ENCODE data around the gene CCR4. TPM values are rescaled to one million over a fixed set of nuclear protein-coding genes. Genes with fewer than 3 reads are reported as not detected.

CCR4 gene
- total and polyA plus RNA-seq, 2 of the 4 experiments (the other 2 are of a cell fraction): not detected

DNA sequence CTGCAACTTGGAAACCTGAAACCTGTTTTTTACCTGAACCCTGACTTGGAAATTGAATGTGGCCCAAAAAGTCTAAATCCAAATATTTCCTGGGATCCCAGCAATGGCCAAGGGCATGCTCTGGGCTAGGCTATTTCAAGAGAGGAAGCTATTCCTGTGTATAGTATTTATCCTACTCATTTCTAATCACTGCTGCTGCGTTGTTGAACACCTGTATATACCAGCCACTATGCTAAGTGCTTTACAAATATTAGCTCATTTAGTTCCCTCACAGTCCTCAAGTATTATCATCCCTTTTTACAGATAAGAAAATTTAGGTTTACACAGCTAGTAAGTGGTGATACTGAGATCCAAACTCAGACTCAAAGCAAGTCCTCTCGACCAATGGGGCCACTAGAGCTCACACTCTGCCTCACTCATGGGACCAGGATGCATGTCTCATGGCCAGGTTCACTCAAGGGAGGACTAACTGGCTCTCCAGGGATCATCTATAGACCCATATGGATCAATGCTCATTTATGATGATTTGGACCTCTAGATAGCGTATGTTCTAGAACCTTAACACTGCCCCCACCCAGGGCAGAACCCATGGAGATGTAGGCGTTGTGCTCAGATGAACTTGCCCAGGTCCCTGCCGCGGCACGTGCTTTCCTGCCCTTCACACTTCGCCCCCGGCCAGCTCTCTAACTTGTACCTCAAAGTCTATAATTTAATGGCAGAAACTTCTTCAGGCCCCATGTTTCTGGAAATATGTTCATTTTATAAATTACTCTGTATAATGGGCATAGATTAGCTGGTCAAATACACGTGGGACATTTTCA, 2.6 kb upstream of the CCR4 start:
- BruUV-seq (replicated peaks): no TSS peak
- Histone ChIP-seq H3K23ac (ENCODE audit: low read depth, low read length) (no peak overlapping the region), H3K4me2 (ENCODE audit: low read depth, low read length) (no peak overlapping the region), H3K4ac (ENCODE audit: low read depth, low read length) (no peak overlapping the region), H4K5ac (ENCODE audit: low read depth, low read length) (no peak overlapping the region), H4K20me1 (ENCODE audit: insufficient read depth, low read length) (no peaks in the 10 kb centered on the region), H2AFZ (replicated peaks; ENCODE audit: low read length, poor library complexity) (no peak overlapping the region), H3K14ac (replicated peaks; ENCODE audit: low read depth, low read length) (no peak overlapping the region), H2AK5ac (ENCODE audit: low read depth, low read length) (no peak overlapping the region), H3K9me3 (ENCODE audit: control insufficient read depth, insufficient read depth, low read length) (no peaks in the 10 kb centered on the region), H2BK5ac (ENCODE audit: low read depth, low read length, poor library complexity, severe bottlenecking) (no peak overlapping the region), H3K27ac (ENCODE audit: insufficient read depth, low read length) (no peak overlapping the region), H2BK15ac (ENCODE audit: low read depth, low read length) (no peak overlapping the region), H3K9me1 (ENCODE audit: insufficient read depth, low read length) (peaks cover 5% of the 10 kb centered on the region), H3K4me1 (ENCODE audit: control insufficient read depth, insufficient read depth, low read length) (no peaks in the 10 kb centered on the region), H3K4me3 (ENCODE audit: insufficient read depth, low read depth, low read length) (no peak overlapping the region), H3K56ac (ENCODE audit: extremely low read depth, insufficient read depth, low read length) (no peak overlapping the region), H3K9ac (ENCODE audit: low read depth, low read length) (no peak overlapping the region), H4K8ac (ENCODE audit: low read depth in 2 of 2, low read length in 2 of 2) (no peak overlapping the region), H4K91ac (ENCODE audit: insufficient read depth, low read depth, low read length) (no peak overlapping the region), H2BK120ac (ENCODE audit: low read depth, low read length) (no peak overlapping the region), H2AK9ac (replicated peaks; ENCODE audit: low read depth, low read length, poor library complexity) (no peak overlapping the region), H2BK20ac (ENCODE audit: low read depth, low read length) (no peak overlapping the region), H3K36me3 (ENCODE audit: control insufficient read depth, insufficient read depth, low read length) (no peaks in the 10 kb centered on the region), H3K27me3 (ENCODE audit: control insufficient read depth, insufficient read depth, low read length) (peaks cover 11% of the 10 kb centered on the region), H3K18ac (ENCODE audit: low read depth, low read length) (no peak overlapping the region), H3K79me1 (ENCODE audit: low read depth in 1 of 2, low read length in 2 of 2) (0 out of 4 replicates have a peak, but pooled peaks cover 0 to 4% of the 10 kb centered on the region in 2 experiments)
- ChIA-PET POLR2A (ENCODE audit: unreplicated experiment) (no interaction called here), CTCF (interaction anchor here (0.6 to 1.6 kb wide), 2 partner anchors 14 to 96 kb away, joined by 4 to 5 read pairs; no protein-coding TSS in a partner anchor)
- intact Hi-C loops (cut with micrococcal nuclease) (no loop called here), dilution Hi-C loops (cut with HindIII; ENCODE audit: low sequenced_read_pairs, unreplicated experiment) (no loop called here), in situ Hi-C loops (cut with MboI; ENCODE audit: low sequenced_read_pairs) (no loop called here)
- DNase-seq (no peak), ATAC-seq (ENCODE audit: low read depth) (no peak)
- TF ChIP-seq CHD1 (IDR thresholded peaks at IDR 0.05; ENCODE audit: low read depth, low read length) (no peak), USF2 (IDR thresholded peaks at IDR 0.05; ENCODE audit: low read depth, low read length) (no peak), MXI1 (IDR thresholded peaks at IDR 0.05; ENCODE audit: borderline replicate concordance, low read depth, low read length) (no peak)
- 100% methylated on average over 3 of the region's 10 CpGs; no CpG with 5 or more reads in 1 of the 2 experiments for WGBS, 2 experiments (ENCODE audit: extremely low coverage in 2 of 2, insufficient read length in 1 of 2)
